ENCODE results near the gene PLSCR5.

Gene PLSCR5

GRCh38 chr3:146544002-146544928, 60.9 kb downstream of the PLSCR5 start, which contains the start of gene PLSCR1:
TSS of gene PLSCR1 (minus strand) at chr3:146544607. CDS start at chr3:146536552, 8,055 bp downstream.
- peak; percentile 99 for DNase-seq (ENCODE audit: low read depth)

- DNase-seq (ENCODE audit: low read depth): peak; percentile 42
Observed at GRCh38 chr3:146543461-146544001, 61.6 kb downstream of the PLSCR5 start.

- DNase-seq (ENCODE audit: low read depth): peak; percentile 23
Observed at GRCh38 chr3:146542978-146543377, 62.2 kb downstream of the PLSCR5 start.

GRCh38 chr3:146542179-146542578, 63.0 kb downstream of the PLSCR5 start:
- DNase-seq (ENCODE audit: low read depth): peak; percentile 41

- DNase-seq (ENCODE audit: low read depth): no peak
Observed at GRCh38 chr3:146540978-146541377, 64.2 kb downstream of the PLSCR5 start.

- no peak for DNase-seq (ENCODE audit: low read depth)
Observed at GRCh38 chr3:146540236-146540635, 64.9 kb downstream of the PLSCR5 start.

- DNase-seq (ENCODE audit: low read depth): no peak
Observed at GRCh38 chr3:146539315-146539714, 65.8 kb downstream of the PLSCR5 start.

- DNase-seq (ENCODE audit: low read depth): no peak
Observed at GRCh38 chr3:146537603-146538002, 67.5 kb downstream of the PLSCR5 start.

GRCh38 chr3:146536681-146537080, 68.5 kb downstream of the PLSCR5 start:
- no peak for DNase-seq (ENCODE audit: low read depth)
